IPS DF 4.7 (cell line): ENCODE results near the gene DGKI.
"Not testable (repeated sequence)": the region's sequence is repeated elsewhere in the genome, so short reads cannot be mapped to it uniquely, and the experiment has no call there.

Source experiments
- DNase-seq: peaks from one replicate; pipeline ENCODE4 v3.0.0-alpha.2; 2013; ENCODE audit warnings: low spot score; ENCODE audit errors: extremely low read depth

DGKI gene

GRCh38 chr7:137742051-137742450 is 104.7 kb downstream of the DGKI start:
- DNase-seq, result no peak

DNA sequence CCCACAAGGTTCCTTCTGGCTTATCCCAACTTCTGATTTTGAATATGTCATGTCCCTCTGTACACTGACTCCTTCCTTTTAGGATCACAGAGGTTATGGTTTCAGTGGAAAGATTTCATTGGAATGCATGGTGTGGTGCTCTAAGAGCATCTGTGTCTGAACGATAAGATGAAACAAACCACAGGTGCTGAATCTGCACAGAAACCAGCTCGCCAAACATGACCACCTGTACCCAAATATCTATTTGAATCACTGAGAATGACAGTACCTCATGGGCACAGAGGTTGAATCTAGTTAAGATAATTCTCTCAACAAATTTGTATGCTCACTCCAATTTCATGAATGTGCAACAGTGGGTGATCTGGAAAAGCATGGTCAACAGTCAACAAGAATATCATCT is 105.3 kb downstream of the DGKI start:
- DNase-seq, result no peak

- DNase-seq, result no peak
Measured at GRCh38 chr7:137734221-137734620, 112.6 kb downstream of the DGKI start.

DNA sequence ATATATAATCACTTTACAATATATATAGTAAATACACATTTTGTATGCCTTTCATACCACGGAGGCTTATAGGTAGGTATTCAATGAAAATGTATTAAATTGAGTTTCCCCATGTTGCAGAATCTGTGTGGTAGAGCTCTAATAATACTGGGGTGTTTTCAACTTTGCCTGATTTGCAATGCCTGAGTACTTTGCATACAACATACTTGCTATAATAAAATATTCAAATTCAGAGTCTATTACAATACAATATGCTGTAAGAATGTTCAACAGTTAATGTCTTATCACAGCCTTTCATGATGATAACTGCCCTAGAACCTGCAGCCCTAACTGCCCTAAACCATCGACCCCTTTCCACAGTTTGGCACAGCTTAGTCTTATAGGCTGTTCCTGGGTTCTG is 114.6 kb downstream of the DGKI start:
- DNase-seq, result no peak

- no peak for DNase-seq
Measured at GRCh38 chr7:137731436-137731835, 115.3 kb downstream of the DGKI start.

- no peak for DNase-seq
Measured at GRCh38 chr7:137728426-137728825, 118.3 kb downstream of the DGKI start.

DNA sequence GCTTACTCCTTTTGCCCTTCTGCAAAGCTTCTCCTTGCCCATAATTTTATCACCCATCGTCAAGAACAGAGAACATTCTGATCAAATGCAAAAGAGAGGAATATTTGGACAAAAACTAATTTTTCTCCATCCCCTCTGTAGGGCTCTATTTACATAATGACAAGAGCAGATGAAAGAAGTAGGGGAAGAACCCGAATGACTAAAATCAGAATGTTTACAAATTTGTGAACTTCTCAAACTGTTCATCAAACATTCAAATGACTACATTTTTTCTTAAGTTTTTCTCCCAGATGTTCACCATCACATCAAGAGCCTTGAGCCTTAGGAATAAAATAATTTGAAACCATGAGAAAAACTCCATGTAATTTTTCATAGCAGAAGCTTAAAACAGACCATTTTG is 119.4 kb downstream of the DGKI start:
- DNase-seq, result no peak

DNA sequence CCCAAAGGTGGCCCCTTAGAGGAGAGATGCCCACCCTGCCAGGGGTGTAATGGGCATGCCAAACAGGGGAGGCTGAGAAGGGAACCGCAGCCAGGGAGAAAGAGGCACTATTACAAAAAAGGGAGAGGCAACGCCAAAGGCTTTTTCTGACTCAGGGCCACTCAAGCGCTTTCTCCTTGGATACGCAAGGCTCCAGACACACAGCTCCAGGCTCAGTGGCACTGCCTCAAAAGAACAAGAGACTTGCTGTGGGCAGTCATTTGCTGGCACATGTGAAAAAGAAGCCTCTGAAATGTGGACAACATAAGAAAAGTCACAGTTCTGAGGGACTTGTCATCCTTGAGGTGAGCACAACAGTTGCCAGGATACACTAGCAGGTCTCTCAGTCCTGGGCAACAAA is 128.4 kb downstream of the DGKI start:
- no peak for DNase-seq

- DNase-seq, result peak; percentile 11
Measured at GRCh38 chr7:137717811-137718271, 128.9 kb downstream of the DGKI start.

GRCh38 chr7:137717045-137717444 is 129.7 kb downstream of the DGKI start:
- DNase-seq, result no peak

DNA sequence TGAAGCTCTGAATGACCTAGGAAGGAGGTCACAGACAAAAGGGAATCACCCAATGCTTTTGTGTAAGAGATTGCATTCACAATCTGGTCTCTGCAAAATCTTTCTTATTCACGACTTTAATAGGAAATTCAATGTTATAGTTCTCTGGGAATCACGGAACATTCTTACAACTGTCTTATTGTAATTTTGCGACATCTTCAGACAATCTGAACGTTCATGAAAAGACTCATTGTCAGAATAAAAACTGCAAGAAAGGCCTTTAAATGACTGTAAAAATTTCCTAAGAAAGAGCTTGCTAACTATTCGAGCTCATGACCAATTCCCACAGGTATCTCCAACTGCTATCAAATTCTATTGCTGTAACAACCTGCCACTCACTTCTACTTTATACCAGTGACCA is 130.7 kb downstream of the DGKI start:
- DNase-seq, result no peak

- no peak for DNase-seq
Measured at GRCh38 chr7:137715533-137715932, 131.2 kb downstream of the DGKI start.

DNA sequence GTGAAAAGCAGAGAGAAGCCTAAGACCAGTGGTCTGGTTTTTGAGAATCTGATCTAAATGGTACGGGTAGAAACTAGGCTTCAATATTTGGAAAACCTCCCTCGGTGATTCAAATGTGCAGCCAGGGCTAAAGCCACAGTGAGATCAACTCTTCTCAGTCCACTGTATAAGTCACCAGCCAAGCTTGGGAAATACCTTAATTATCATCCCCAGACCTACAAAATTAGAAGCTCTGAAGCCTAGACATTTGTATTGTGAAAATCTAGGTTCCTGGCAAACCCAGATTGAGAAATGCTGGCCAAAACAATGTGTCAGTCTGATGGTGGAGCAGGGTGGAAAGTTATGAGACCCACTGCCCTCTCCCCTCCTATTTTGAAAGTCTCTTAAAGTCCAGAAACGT is 131.7 kb downstream of the DGKI start:
- no peak for DNase-seq

DNA sequence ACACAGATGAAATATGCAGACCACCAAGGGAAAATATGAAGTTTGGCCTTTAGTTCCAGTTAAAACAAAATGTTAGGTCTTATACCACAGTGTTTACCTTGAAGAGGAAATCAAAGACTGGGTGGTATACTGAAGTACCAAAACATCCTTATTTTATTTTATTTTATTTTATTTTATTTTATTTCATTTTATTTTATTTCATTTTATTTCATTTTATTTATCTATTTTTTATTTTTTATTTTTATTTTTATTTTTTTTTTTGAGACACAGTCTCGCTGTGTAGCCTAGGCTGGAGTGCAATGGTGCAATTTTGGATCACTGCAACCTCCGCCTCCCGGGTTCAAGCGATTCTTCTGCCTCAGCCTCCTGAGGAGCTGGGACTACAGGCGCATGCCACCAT is 140.4 kb downstream of the DGKI start:
- not testable (repeated sequence) for DNase-seq

GRCh38 chr7:137704723-137705122 is 142.1 kb downstream of the DGKI start:
- no peak for DNase-seq

- no peak for DNase-seq
Measured at GRCh38 chr7:137703291-137704010, 143.3 kb downstream of the DGKI start.

GRCh38 chr7:137696988-137697387 is 149.8 kb downstream of the DGKI start:
- no peak for DNase-seq

DNA sequence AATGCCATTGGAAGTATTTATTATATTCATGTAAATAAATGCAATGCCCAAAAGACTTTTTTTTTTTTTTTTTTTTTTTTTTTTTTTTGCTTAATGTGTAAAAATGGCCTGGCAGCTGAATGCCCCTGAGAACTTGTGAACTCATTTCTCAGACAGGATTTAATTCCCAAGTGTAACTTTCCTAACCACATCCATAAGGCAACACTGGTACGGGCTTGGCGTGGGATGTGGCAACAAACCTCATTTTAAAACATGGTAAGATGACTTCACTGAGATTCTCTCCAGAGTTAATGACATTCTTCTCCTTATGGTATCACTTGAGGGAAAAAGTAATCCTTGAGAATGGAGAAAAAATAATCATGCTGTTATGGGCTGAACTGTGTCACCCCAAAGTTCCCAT is 150.4 kb downstream of the DGKI start:
- no peak for DNase-seq

- no peak for DNase-seq
Measured at GRCh38 chr7:137695942-137696341, 150.8 kb downstream of the DGKI start.

DNA sequence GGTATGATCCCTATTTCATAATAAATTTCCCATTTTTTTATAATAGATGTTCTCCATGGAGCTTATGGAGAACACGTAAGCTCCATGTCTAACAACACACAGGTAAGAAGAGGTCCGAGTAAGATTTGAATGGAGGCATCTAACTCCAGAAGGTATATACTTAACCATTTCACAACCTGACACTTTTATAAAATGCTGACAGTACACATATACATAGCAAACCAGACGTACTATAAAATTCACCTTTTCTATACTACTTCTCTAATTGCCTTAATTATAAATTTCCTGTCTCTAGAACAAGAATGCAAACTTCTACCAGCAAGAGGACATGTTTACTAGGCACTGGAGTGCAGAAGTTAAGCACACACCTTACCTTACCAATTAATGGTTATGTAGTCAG is 151.3 kb downstream of the DGKI start:
- DNase-seq, result no peak

- no peak for DNase-seq
Measured at GRCh38 chr7:137694405-137694804, 152.4 kb downstream of the DGKI start.

DNA sequence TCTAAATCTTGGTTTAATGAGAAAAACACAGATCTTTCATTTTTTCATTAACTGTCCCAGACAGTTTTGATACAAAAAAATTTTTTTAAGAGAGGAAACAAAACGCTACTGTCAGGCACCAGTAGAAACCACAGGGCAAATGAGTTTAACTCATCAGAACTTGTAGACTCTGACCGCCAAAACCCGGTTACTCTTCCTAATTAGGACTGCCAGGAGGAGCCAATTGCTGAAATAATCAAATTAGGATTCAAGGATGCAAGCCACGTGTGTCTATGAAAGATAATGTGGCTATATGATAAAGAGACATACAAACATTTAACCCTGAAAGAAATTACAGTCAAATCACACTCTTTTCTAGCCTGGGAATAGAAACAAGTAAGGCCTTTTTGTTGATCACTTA is 154.4 kb downstream of the DGKI start:
- DNase-seq, result no peak

DNA sequence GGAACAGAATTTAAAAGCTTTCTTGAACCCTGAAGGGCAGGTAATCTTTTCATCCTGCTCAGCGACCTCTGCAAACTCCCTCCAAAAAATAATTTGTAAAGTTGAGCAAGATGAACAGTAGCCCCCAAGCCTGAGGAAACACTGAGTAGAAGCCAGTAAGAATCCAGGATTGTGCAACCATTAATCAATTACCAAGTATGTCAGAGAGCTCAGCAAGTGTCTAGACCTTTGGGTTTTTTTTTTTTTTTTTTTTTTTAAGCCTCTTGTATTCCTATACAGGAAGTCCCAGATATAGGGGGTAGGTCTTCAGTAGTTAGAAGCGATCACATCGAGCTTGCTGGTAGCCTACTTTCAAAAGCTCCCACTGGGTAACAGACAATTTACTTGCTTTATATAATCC is 155.2 kb downstream of the DGKI start:
- DNase-seq, result no peak

DNA sequence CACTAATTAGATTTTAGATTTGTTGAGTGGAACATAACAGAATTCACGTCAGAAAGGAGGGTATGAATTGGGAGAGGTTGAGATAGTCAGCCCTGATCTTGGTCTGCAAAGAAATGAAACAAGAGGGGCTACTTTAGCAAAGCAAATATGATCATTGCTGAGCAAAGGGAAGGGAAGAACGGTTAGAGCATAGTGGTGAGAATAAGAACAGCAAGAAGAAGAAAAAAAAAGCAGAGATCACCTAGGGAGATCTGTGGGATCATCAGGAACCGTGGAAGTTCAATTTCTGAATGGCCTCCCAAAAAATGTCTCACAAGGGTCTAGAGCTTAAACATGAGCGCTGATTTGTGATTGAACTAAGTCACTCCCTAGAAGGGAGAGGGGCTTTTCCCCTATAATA is 156.1 kb downstream of the DGKI start:
- DNase-seq, result no peak
